MM.1S (cell line): ENCODE measurements around the gene PPP1R26.

ENCODE experiments used
- DNase-seq: peaks from one replicate; pipeline ENCODE4 v3.0.0-alpha.2; 2015
- H2AFZ ChIP-seq: fragments of 300-600 bp; sonication (generic); 2 replicates; pipeline ENCODE4 v1.6.0; 2016; ENCODE audit warnings: antibody characterized with exemption, low read length
- H3F3A ChIP-seq: fragments of 300-600 bp; sonication (generic); 2 replicates; pipeline ENCODE4 v1.6.1; 2016; ENCODE audit warnings: mild to moderate bottlenecking, antibody characterized with exemption, low read length, moderate library complexity, mixed read lengths; ENCODE audit not compliant: insufficient read depth
- H3K27ac ChIP-seq: fragments of 300-600 bp; sonication (generic); 2 replicates; pipeline ENCODE4 v1.5.1; 2016; ENCODE audit warnings: mild to moderate bottlenecking, low read length
- H3K27me3 ChIP-seq: fragments of 300-600 bp; sonication (generic); replicated peaks from 2 replicates; pipeline ENCODE4 v1.6.0; 2016; ENCODE audit warnings: low read length; ENCODE audit not compliant: insufficient read depth
- H3K36me3 ChIP-seq: fragments of 300-600 bp; sonication (generic); replicated peaks from 2 replicates; pipeline ENCODE4 v1.6.1; 2016; ENCODE audit warnings: mild to moderate bottlenecking, low read length, mixed read lengths; ENCODE audit not compliant: insufficient read depth
- H3K4me1 ChIP-seq: fragments of 300-600 bp; sonication (generic); 2 replicates; pipeline ENCODE4 v1.6.1; 2016; ENCODE audit warnings: low read length, mixed read lengths
- H3K4me2 ChIP-seq: fragments of 300-600 bp; sonication (generic); 2 replicates; pipeline ENCODE4 v1.6.0; 2016; ENCODE audit warnings: low read depth, low read length
- H3K4me3 ChIP-seq: fragments of 300-600 bp; sonication (generic); 2 replicates; pipeline ENCODE4 v1.5.1; 2016; ENCODE audit warnings: low read length, mixed read lengths
- H3K79me2 ChIP-seq: fragments of 300-600 bp; sonication (generic); 2 replicates; pipeline ENCODE4 v1.6.1; 2016; ENCODE audit warnings: mixed run types, low read length, mixed read lengths
- H3K9ac ChIP-seq: fragments of 300-600 bp; sonication (generic); 2 replicates; pipeline ENCODE4 v1.6.1; 2016; ENCODE audit warnings: low read length, mixed read lengths
- H3K9me2 ChIP-seq: fragments of 300-600 bp; sonication (generic); replicated peaks from 2 replicates; pipeline ENCODE4 v1.6.1; 2016; ENCODE audit warnings: mild to moderate bottlenecking, low read length, mixed read lengths; ENCODE audit not compliant: insufficient read depth
- H3K9me3 ChIP-seq: fragments of 300-600 bp; sonication (generic); replicated peaks from 2 replicates; pipeline ENCODE4 v1.6.1; 2016; ENCODE audit warnings: mild to moderate bottlenecking, low read length, mixed read lengths; ENCODE audit not compliant: insufficient read depth
- H4K20me1 ChIP-seq: fragments of 300-600 bp; sonication (generic); 2 replicates; pipeline ENCODE4 v1.6.1; 2016; ENCODE audit warnings: mild to moderate bottlenecking, low read length, moderate library complexity, mixed read lengths; ENCODE audit not compliant: insufficient read depth
- CTCF ChIP-seq: fragments of 300-600 bp; sonication (generic); IDR thresholded peaks from 2 replicates; pipeline ENCODE4 v1.5.1; 2016; ENCODE audit warnings: antibody characterized with exemption, low read length, mixed read lengths
- EZH2 ChIP-seq: fragments of 300-600 bp; sonication (generic); optimal IDR thresholded peaks from 2 replicates; pipeline ENCODE3; 2017; ENCODE audit warnings: low read depth, mild to moderate bottlenecking, antibody characterized with exemption, low read length, mixed read lengths
- EZH2phosphoT487 ChIP-seq: fragments of 300-600 bp; sonication (generic); IDR thresholded peaks from 2 replicates; pipeline ENCODE4 v1.6.1; 2018; ENCODE audit warnings: antibody characterized with exemption, low read length

The PPP1R26 gene

GRCh38 chr9:135504262-135505243, 25.0 kb downstream of the PPP1R26 start:
- Histone ChIP-seq H3K4me3 (no peak overlapping the region), H3F3A (no peaks in the 10 kb centered on the region), H3K9ac (no peak overlapping the region), H3K27me3 (0 out of 2 replicates have a peak, but pooled peaks cover under 1% of the 10 kb centered on the region), H3K4me1 (peaks cover 6% of the 10 kb centered on the region), H3K79me2 (peaks cover 33% of the 10 kb centered on the region), H3K9me3 (no peaks in the 10 kb centered on the region), H2AFZ (no peak overlapping the region), H3K36me3 (peaks cover 3% of the 10 kb centered on the region; the same call in 1 of the 2 replicates), H3K4me2 (no peak overlapping the region), H4K20me1 (no peaks in the 10 kb centered on the region; the same call in 1 of the 2 replicates), H3K27ac (no peak overlapping the region), H3K9me2 (no peaks in the 10 kb centered on the region)
- DNase-seq, result peak; percentile 54
- TF ChIP-seq EZH2 (no peak), CTCF (peak; percentile 77)

GRCh38 chr9:135505406-135506187, 26.0 kb downstream of the PPP1R26 start:
- Histone ChIP-seq H3K4me1 (peaks cover 8% of the 10 kb centered on the region), H3K27me3 (no peaks in the 10 kb centered on the region), H3F3A (no peaks in the 10 kb centered on the region), H3K36me3 (peaks cover 3% of the 10 kb centered on the region; the same call in 1 of the 2 replicates), H3K27ac (no peak overlapping the region), H3K4me2 (no peak overlapping the region), H3K9me3 (no peaks in the 10 kb centered on the region), H4K20me1 (no peaks in the 10 kb centered on the region; the same call in 1 of the 2 replicates), H3K9ac (no peak overlapping the region), H3K4me3 (no peak overlapping the region), H2AFZ (no peak overlapping the region), H3K79me2 (peaks cover 32% of the 10 kb centered on the region), H3K9me2 (no peaks in the 10 kb centered on the region)
- TF ChIP-seq EZH2phosphoT487 (no peak), EZH2 (no peak), CTCF (no peak)
- DNase-seq, result no peak

- Histone ChIP-seq H3K9me2 (no peaks in the 10 kb centered on the region), H3K4me2 (no peak overlapping the region)
These were observed 26.9 kb downstream of the PPP1R26 start for GRCh38 chr9:135506327-135507103.

More at GRCh38 chr9:135506327-135507103, 26.9 kb downstream of the PPP1R26 start:
- Histone ChIP-seq H3K79me2 (peaks cover 23% of the 10 kb centered on the region), H3K9me3 (no peaks in the 10 kb centered on the region), H3F3A (no peaks in the 10 kb centered on the region; the same call in 1 of the 2 replicates), H4K20me1 (no peaks in the 10 kb centered on the region; the same call in 1 of the 2 replicates), H3K4me1 (peaks cover 17% of the 10 kb centered on the region), H2AFZ (no peak overlapping the region), H3K27me3 (no peaks in the 10 kb centered on the region), H3K36me3 (peaks cover 3% of the 10 kb centered on the region; the same call in 1 of the 2 replicates), H3K9ac (no peak overlapping the region), H3K4me3 (no peak overlapping the region), H3K27ac (no peak overlapping the region)
- no peak for DNase-seq
- TF ChIP-seq CTCF (no peak), EZH2 (no peak), EZH2phosphoT487 (no peak)
